GM18519 (cell line): Measurements from ENCODE around the gene KRT3.

Experiments
- ATAC-seq: cut with Tn5 transposase; IDR thresholded peaks from one replicate; pipeline ENCODE4 v1.9.1; 2021; ENCODE audit warnings: mild to moderate bottlenecking, moderate library complexity; ENCODE audit not compliant: unreplicated experiment, low FRiP score

The KRT3 gene

DNA sequence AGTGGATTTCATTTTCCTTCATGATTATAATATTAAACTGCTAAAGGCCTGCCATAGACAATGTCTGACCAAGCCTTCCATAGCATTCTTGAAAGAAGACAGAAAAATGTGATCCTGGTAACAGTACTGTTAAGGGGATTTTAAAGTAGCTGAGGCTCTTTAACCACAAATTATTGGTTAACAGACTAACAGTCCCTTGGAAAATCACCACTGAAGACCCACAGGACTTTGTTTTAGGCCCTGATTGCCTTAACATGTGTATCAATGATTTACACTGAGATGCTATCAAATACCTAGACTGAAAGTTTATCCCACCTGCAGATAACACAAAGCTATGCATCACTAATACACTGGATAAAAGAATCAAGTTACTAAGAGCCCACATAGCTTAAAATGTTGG is 32.2 kb upstream of the KRT3 start:
- ATAC-seq, result no peak

DNA sequence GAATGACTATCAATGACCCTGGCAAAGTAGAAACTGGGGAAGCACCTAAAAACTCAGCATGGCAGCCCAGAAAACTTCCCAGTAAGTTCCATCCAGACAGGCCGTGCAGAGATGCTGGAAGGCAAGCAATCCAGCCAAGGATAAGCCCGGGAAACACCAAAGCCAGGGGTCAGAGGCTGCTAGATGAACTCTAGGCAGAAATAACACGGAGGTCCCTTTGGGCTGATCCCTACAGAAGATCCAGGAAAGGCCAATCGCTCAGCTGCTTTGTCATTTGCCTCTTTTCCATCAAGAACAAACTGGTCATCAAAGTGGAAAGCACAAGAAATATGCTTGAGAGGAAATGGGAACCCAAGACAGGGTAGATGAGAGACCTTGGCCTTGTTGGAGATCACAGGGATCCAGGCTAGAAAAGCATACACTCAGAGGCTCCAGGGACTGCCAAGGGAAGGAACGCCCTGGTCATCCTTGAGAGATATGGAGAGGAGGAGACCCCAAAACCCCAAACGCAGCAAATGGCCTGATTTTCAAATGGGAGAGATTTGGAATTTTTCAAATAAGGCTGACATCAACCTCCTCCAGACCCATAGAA is 31.7 kb upstream of the KRT3 start:
- ATAC-seq, result no peak

DNA sequence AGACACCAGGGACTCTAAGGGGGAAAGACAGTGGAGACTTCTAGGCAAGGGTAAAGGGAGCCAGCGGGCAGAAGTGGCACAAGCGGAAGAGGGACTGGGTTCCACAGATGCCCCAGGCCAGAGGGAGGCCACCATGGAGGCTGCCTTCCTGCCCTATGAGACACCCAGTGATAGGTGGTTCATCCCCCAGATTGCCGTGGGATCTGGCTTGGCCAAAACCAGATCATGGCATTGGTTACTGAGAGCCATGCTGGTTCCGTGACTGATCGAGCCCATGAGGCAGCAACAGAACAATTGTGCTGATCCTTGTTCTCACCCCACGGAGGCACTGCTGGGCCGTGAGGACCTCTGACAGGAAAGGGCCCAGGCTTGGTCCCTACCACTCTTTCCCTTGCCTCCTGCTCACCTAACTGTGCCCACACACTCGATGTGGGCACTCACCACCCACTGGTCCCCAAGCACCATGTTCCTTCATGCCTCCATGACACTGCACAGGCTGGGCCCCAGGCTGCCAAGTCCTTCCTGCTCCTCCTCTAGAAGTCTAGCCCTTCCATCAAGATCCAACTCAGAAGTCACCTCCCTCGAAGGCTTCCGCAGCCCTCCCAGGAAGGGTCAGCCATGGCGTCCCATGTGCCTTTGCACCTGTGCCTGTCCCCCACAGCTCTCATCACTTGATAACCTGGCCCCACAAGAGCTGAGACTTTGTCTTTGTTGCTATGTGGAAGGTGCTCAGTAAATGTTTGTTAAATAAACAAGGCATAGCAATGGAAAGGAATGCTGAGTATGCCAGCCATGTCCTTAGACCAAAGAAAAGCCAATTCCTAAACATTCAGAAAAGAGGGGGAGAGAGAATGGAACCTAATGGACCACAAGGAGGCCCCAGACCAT is 30.9 kb upstream of the KRT3 start:
- ATAC-seq, result no peak

GRCh38 chr12:52825961-52826360 is 30.0 kb upstream of the KRT3 start:
- no peak for ATAC-seq

DNA sequence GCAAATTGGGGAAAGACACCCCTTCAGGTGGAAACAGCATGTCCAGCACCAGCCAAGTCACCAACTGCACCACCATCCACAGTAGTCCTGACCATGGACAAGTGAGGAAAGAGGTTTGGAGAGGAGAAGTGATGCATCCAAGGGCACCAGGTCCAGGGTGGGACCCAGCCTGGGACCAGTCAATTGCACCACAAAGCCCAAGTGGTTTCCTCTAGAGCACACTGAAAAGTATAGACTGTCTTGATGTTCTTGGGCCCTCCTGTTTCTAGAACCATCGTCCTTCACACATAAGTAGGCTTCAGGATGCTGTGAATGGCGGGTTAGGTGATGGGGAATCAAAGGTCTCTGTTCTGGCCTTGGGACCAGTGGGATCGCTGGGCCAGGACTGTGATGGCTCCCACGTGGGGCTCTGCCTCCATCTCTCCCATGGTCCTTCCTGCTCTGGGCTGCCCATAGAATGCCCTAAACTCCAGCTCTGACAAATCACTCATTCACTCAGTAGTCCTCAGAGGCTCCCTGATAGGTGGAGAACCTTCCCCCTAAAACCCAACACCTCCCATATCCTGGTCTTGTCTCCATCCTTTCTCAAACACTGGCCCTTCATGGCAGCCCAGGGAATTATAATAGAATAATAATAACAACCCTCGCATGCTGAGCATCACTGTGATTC is 29.0 kb upstream of the KRT3 start:
- ATAC-seq, result no peak

DNA sequence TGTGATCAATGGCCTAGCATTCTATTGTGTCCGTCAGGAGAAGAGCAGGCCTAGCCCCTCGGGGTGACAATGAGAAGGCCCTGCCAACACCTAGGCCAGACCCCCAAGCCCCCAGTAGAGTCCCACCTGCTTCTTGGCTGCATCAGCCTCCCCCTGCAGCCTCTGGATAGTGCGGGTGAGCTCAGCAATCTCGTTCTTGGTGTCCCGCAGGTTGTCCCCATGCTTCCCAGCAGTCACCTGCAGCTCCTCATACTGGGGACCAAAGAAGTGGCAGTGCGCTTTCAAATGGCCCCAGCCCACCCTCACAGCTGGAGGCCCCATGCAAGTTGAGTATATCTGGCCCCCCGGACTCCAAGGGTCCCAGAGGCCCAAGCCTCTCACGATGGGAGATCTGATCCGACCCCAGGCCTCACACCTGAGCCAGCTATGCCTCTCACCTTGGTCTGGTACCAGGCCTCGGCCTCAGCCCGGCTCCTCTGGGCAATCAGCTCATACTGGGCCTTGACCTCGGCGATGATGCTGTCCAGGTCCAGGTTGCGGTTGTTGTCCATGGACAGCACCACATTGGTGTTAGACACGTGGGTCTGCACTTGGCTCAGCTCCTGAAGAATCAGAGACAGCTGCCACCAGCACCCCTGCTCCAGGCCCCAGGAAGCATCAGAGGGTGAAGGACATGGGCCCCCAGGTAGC is 28.0 kb upstream of the KRT3 start:
- ATAC-seq, result no peak

DNA sequence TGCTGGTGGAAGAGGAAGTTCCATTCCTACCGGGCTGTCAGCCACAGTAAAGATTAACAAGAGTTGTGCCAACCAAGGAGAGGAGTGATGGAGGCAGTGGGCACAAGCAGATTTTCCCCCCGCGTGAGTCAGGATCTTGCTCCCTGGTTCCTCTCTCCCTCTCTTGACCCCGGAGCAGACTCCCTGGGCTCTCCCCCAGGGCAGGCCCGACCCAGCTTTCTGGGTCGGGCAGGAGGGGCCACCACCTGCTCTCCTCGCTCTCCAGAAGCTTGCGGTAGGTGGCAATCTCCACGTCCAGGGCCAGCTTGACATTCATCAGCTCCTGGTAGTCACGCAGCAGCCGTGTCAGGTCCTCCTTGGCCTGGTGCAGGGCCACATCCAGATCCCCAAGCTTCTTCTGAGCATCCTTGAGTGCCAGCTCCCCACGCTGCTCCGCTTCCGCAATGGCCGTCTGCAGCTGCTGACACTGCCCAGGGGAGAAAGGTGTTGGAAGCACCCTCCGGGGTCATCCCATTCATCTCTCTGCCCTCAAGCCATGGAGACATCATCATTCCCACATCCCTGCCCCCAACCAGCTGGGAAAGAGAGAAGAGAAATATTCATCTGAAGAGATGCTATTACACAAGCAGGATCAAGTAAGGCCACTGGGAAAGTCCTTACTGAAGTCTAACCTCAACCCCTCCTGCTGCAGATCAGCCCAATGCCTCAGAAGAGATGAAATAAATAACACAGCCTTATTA is 27.0 kb upstream of the KRT3 start:
- ATAC-seq, result no peak

- ATAC-seq, result no peak
Observed at GRCh38 chr12:52821826-52822660, 26.1 kb upstream of the KRT3 start.

- no peak for ATAC-seq
Observed at GRCh38 chr12:52821071-52821730, 25.3 kb upstream of the KRT3 start.

DNA sequence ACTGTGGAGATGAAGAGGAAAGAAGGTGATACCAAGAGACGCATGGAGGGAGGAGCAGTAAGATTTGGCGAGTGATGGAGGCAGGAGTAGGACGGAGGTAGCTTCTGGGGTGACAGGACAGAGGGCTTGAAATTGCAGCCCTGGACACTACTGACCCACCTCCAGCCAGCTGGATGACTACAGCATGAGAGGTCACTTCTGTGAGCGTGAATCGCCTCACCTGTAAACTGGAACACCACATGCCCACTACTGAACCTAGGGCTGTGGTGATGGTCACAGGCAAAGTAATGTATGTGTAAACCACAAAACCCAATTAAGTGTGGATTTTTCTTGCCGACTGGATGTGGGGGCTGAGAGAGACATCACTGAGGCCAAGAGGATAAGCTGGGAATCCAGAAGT is 24.6 kb upstream of the KRT3 start:
- ATAC-seq, result no peak

- no peak for ATAC-seq
Observed at GRCh38 chr12:52819731-52820510, 24.0 kb upstream of the KRT3 start.

- no peak for ATAC-seq
Observed at GRCh38 chr12:52818887-52819420, 23.0 kb upstream of the KRT3 start.

DNA sequence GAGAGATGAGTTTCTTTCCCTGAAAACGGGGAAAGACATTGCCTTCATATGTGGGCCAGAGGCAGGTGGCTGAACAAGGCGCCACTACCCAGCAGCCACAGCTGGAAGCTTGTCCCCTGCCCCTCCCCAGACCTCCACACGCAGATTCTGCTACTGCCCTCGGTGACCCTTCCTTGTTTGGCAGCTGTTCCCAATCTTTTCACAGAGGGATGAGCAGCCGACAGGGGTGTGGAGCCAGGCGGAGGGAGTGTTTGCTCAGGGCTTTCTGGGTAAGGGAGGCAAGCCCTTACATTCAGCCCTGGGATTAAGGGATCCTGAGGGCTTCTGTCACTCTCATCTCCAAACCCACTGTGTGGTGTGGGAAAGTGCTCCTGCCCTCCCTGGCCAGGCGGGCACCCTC is 22.5 kb upstream of the KRT3 start:
- ATAC-seq, result no peak

- no peak for ATAC-seq
Observed at GRCh38 chr12:52817699-52818238, 21.9 kb upstream of the KRT3 start.

DNA sequence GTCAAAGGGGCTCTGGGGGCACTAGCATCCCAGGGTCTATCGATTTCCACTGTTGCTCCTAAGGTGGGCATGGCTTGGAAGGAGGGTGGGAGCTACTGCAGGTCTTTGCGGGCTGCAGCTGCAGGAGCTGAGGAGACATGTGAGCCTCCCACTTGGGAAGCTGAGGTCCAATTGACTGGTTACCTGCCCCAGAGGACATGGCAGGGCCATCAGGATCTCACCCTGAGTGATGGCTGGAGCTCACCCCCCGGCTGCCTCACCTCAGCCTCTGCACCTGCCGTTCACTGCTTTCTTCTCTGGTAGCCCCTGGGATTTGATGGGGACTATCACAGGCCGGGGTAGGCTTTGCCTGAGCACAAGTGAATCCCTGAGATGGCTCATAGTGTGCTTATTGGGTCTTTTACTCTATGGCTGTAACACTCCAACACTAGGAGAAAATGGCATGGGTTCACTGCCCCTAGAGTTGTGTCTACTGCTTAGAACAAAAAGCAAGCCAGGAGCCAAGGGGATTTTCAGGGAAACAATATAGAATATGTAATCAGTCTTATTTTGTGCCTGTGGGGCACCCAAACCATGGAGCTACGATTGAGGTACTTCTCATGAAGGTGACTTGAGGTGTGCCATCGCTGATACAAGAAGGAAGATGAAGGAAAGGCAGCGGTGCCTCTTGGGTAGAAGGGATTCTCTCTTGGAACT is 21.2 kb upstream of the KRT3 start:
- no peak for ATAC-seq

- no peak for ATAC-seq
Observed at GRCh38 chr12:52815676-52816588, 20.0 kb upstream of the KRT3 start.
